LNCAP (cell line): ENCODE data around the gene BTBD10.

Experiments
- CTCF ChIP-seq: fragments of 450-650 bp; IDR thresholded peaks from 2 replicates; pipeline ENCODE4 v1.5.1; 2017; ENCODE audit warnings: mild to moderate bottlenecking

The BTBD10 gene

GRCh38 chr11:13440100-13440855 is 22.7 kb downstream of the BTBD10 start:
- no peak for TF ChIP-seq CTCF

- no peak for TF ChIP-seq CTCF
Measured at GRCh38 chr11:13438291-13438690, 24.7 kb downstream of the BTBD10 start.

GRCh38 chr11:13434247-13435205 is 28.5 kb downstream of the BTBD10 start:
- TF ChIP-seq CTCF: no peak

- no peak for TF ChIP-seq CTCF
Measured at GRCh38 chr11:13433437-13433836, 29.6 kb downstream of the BTBD10 start.

GRCh38 chr11:13429836-13430235 is 33.2 kb downstream of the BTBD10 start:
- no peak for TF ChIP-seq CTCF

GRCh38 chr11:13429288-13429687 is 33.7 kb downstream of the BTBD10 start:
- TF ChIP-seq CTCF: no peak

- TF ChIP-seq CTCF: no peak
Measured at GRCh38 chr11:13427440-13427839, 35.6 kb downstream of the BTBD10 start.
